Choroid plexus epithelial cell (primary cell): Measurements from ENCODE around the gene SLC16A8.

Source experiments
- DNase-seq: peaks from one replicate; pipeline ENCODE4 v3.0.0-alpha.2; 2010; ENCODE audit warnings: low read depth
- H3K4me3 ChIP-seq: 2 replicates; pipeline ENCODE4 v1.5.1; 2011; ENCODE audit warnings: low read depth, mild to moderate bottlenecking, control low read depth, low read length, moderate library complexity
- CTCF ChIP-seq: conservative IDR thresholded peaks from 2 replicates; pipeline ENCODE4 v1.5.1; 2011; ENCODE audit warnings: low read depth, mild to moderate bottlenecking, control low read depth, inconsistent platforms, low read length, moderate library complexity

Gene SLC16A8

GRCh38 chr22:38127869-38128268 is 43.9 kb upstream of the SLC16A8 start:
- no peak overlapping the region for H3K4me3 ChIP-seq
- no peak for DNase-seq
- no peak for TF ChIP-seq CTCF

GRCh38 chr22:38126928-38127668 is 43.1 kb upstream of the SLC16A8 start:
- TF ChIP-seq CTCF, result no peak
- H3K4me3 ChIP-seq, result no peak overlapping the region
- no peak for DNase-seq

GRCh38 chr22:38125751-38126201 is 41.8 kb upstream of the SLC16A8 start:
- H3K4me3 ChIP-seq, result no peak overlapping the region
- no peak for DNase-seq
- no peak for TF ChIP-seq CTCF

- no peak overlapping the region for H3K4me3 ChIP-seq
- no peak for TF ChIP-seq CTCF
- DNase-seq, result no peak
Observed at GRCh38 chr22:38125038-38125610, 41.1 kb upstream of the SLC16A8 start.

GRCh38 chr22:38124236-38124974 is 40.4 kb upstream of the SLC16A8 start:
- H3K4me3 ChIP-seq, result no peak overlapping the region
- TF ChIP-seq CTCF, result no peak
- no peak for DNase-seq

GRCh38 chr22:38122616-38123015 is 38.6 kb upstream of the SLC16A8 start:
- TF ChIP-seq CTCF, result no peak
- DNase-seq, result no peak
- no peak overlapping the region for H3K4me3 ChIP-seq
